ENCODE data around the gene LIPA.
"Not testable (repeated sequence)": the region's sequence is repeated elsewhere in the genome, so short reads cannot be mapped to it uniquely, and the experiment has no call there.

The LIPA gene

GRCh38 chr10:89269433-89270152 lies 18.0 kb upstream of the LIPA start:
- DNase-seq = no peak

GRCh38 chr10:89266721-89267453 lies 15.3 kb upstream of the LIPA start:
- DNase-seq = no peak

GRCh38 chr10:89263531-89263930 lies 12.0 kb upstream of the LIPA start:
- no peak for DNase-seq

DNA sequence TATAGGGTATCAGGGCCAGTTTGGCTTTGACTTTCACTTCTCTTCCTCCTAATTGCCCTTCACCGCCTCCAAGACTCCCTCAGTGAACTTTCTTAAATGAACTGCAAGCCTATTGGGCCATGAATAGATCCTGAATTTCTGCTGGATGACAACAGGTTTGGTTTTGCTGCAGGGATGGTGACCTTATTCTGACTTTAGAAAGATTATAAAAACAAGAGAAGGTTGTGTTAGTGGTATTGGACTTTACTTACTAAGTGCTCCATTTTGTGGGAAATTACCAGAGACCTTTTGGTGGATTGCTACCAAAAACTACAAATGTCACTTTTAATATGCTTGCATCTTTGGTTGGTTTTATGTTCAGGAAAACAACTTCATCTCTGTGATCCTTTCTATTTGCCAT lies 11.5 kb upstream of the LIPA start:
- DNase-seq = no peak

GRCh38 chr10:89262086-89263051 lies 10.8 kb upstream of the LIPA start:
- DNase-seq = no peak

DNA sequence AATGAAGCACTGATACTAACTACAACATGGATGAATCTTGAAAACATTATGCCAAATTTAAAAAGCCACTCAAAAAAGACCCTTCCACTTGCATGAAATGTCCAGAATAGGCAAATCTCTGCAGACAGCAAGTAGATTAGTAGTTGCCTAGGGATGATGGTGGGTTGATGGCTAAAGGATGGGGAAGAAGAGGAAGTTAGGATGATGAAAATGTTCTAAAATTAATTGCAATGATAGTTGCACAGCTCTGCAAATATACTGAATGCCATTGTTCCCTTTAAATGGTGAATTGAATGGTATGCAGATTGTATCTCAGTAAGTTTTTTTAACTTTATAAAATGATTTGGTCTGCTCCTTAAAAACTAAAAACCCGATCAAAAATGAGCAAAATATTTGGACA lies 7.3 kb upstream of the LIPA start:
- DNase-seq = no peak

DNA sequence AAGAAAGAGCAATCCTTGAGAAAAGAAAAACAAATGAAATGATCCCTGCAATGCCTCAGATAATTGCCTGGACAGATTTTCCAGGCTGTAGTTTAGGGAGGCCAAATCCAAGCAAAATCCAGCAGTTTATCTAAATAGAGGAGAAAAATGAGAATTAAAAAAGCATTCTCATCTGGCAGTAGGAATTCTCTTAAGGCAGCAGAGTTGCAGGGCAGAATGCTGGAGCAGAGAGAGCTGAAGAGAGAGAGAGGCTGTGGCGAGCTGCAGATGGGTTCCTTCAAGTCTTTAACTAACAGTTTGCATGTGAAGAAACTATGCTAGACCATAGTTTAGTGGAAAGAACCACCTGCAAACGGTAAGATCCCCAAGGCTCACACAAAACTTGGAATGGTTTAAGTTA lies 6.0 kb upstream of the LIPA start:
- no peak for DNase-seq

- no peak for DNase-seq
Measured at GRCh38 chr10:89256962-89257361, 5.4 kb upstream of the LIPA start.

DNA sequence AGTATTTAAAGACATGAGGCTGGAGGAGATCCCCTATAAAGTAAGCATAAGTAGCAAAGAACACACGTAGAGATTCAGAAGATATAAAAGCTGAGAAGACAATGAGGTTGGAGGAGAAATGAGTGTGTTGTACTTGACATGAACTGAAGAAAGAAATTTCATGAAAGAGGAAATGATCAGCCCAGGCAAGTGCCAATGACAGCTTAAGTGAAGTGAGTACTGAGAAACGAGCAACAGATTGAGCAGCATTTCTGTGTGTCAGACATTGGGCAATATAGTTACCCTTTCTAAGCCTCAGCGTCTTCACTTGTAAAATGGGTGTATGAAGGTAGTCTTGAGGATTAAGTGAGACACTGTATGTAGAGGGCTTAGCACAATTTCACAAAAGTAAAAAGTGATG lies 4.8 kb upstream of the LIPA start:
- no peak for DNase-seq

DNA sequence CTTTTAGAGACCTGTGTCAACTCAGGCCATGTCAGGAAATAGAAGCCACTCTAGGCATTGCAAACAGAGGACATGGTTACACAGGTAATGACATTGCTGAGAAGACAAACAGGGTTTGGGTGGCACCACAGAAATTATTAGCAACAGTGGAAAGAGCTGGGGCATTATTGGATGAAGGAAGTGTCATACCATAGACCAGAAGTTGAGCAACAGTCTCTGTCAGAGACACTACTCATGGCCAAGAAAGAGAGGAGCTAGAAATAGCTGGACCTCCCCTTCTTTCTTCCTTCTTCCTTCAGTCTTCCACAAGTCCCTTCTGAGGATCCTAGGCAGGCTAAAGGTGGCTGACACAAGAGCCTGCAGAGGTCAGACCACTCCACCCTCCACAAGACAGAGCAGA lies 4.2 kb upstream of the LIPA start:
- DNase-seq = no peak

DNA sequence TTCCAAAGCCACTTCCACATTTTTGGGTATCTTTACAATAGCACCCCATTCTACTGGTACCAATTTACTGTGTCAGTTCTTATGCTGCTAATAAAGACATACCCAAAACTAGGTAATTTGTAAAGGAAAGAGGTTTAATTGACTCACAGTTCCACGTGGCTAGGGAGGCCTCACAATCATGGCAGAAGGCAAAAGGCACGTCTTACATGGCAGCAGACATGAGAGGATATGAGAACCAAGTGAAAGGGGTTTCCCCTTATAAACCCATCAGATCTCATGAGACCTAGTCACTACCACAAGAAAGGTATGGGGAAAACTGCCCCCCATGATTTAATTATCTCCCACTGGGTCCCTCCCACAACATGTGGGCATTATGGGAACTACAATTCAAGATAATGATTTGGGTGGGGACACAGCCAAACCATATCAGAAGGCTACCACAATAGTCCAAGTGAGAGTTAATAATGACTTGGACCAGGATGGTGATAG lies 3.6 kb upstream of the LIPA start:
- DNase-seq = not testable (repeated sequence)

DNA sequence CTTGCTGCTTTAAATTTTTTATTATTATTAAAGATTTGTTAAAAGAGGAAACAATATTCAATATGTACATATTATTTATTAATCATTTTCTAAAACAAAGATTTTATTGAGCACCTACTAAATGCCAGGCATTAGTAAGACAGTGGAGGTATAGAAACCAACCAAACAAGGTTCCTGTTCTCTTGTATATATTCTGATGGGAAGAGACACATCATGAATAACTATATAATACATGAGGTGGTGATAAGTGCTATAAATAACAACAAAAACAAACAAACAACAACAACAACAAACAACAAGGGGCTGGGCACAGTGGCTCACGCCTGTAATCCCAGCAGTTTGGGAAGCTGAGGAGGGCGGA lies 630 bp upstream of the LIPA start:
- no peak for DNase-seq

GRCh38 chr10:89250865-89251408 lies 638 bp downstream of the LIPA start:
- DNase-seq = no peak

GRCh38 chr10:89248990-89249389 lies 2.6 kb downstream of the LIPA start:
- DNase-seq = no peak

DNA sequence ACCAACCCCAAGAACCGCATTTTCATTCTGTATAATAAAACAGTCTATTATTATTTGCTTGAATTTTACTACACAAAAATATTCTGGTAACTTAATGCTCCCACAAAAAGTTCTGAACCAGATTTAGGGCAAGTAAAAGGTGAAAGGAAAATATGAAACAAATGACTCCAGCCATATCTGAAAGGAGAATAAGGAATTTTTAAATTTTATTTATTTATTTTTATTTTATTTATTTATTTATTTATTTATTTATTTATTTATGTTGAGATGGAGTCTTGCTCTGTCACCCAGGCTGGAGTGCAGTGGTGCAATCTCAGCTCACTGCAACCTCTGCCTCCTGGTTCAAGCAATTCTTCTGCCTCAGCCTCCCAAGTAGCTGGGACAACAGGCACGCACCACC lies 4.0 kb downstream of the LIPA start:
- not testable (repeated sequence) for DNase-seq

- no peak for DNase-seq
Measured at GRCh38 chr10:89245802-89246201, 5.8 kb downstream of the LIPA start.

GRCh38 chr10:89242840-89243568 lies 8.6 kb downstream of the LIPA start:
- DNase-seq = no peak

GRCh38 chr10:89242345-89242684 lies 9.3 kb downstream of the LIPA start:
- DNase-seq = no peak

GRCh38 chr10:89241486-89242344 lies 9.9 kb downstream of the LIPA start:
- no peak for DNase-seq

GRCh38 chr10:89241026-89241425 lies 10.5 kb downstream of the LIPA start:
- no peak for DNase-seq

DNA sequence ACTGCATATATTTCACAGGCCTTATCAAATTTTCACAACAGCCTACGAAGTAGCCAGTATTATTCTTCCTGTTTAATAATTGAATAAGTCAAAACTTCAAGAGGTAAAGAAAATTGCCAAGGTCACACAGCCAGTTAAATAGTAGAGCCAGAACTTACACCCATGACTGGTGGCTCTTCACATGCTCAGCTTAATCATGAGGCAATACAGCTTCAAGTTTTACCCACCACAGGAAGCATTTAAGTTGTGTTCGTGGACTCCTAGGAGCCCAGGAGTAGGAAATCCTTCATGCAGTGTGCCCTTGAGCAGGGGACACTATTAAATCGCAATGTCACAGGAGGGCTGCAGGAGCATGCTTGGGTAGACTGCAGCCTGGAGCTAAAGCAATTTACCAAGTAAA lies 11.1 kb downstream of the LIPA start:
- DNase-seq = no peak
